GM18507 (cell line): ENCODE measurements around the gene MINK1.
"Not testable (repeated sequence)": the region's sequence is repeated elsewhere in the genome, so short reads cannot be mapped to it uniquely, and the experiment has no call there.

ENCODE experiments used
- DNase-seq: peaks from one replicate; pipeline ENCODE4 v3.0.0; 2011; ENCODE audit warnings: low read depth; ENCODE audit not compliant: insufficient read length; ENCODE audit errors: extremely low spot score
- FAIRE-seq: peaks from 2 replicates; lab custom pipeline; 2011; peaks lifted over from hg19 to GRCh38; lab: Jason Lieb, UNC

MINK1 gene

DNA sequence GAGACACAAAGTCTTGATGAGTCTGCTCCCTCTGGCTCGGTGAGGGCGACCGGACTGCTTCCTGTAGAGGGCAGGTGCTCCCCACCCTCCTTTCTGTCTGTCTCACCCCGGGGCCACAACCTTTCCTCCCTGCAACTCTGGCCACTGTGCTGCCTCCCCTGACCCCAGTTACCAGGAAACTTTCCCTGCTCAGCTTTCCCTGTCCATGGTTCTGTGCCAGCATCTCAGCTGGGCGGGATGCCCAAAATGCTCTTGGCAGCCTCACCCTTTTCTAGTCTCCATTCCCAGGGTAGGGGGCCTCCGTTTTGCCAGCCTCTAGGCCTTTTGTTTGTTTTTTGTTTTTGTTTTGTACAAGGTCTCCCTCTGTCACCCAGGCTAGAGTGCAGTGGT lies 24.8 kb upstream of the MINK1 start:
- FAIRE-seq = no peak
- DNase-seq = no peak

DNA sequence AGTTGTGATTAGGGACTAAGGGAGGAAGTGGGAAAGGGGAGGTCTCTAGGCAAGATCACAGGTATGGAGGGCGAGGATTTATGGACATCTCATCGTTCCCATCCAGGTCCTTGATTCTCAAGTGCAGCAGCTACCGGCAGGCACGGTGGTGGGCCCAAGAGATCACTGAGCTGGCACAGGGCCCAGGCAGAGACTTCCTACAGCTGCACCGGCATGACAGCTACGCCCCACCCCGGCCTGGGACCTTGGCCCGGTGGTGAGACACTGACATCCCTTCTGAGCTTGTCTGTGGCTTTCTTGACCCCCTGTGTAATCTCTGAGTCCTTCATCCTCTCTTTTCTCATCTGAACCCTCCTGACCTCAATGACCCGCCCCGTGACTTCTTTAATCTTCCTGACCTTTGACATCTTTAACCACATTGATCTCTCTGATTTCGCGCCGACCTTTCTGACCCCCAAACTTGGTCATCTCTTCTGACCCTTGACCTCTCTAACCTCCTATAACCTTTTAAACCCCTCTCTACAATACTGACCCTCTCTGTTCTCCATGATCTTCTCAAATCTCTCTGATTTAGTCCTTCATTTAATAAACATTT lies 22.3 kb upstream of the MINK1 start:
- FAIRE-seq (no peak), DNase-seq (no peak)

DNA sequence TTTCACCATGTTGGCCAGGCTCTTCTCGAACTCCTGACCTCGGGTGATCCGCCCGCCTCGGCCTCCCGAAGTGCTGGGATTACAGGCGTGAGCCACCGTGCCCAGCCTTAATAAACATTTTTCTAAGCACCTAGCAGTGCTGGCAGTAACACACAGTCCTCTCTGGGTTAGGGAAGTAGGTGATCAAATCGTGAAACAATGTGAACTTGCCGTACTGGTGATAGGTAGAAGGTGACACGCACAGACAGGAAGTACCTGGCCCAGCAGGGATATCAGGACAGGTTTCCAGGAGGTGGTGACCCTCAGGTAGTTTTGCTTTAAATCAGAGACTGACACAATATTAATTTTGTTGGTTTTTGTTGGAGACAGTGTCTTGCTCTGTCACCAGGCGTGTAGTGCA lies 21.7 kb upstream of the MINK1 start:
- no peak for FAIRE-seq
- DNase-seq = no peak

DNA sequence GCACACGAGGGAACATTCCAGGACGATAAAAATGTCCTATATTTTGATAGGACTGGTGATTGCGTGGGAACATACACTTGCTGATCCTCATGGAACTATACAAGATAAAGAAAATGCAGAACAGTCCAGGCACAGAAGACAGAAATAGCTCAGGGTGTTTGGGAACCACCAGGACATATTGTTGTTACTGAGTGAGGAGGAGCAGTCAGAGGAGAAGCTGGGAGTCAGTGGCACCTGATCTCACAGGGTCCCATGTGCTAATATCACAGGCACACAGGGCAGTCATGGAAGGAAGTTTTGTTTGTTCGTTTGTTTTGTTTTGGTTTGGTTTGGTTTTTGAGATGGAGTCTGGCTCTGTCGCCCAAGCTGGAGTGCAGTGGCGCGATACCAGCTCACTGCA lies 20.4 kb upstream of the MINK1 start:
- no peak for FAIRE-seq
- no peak for DNase-seq

DNA sequence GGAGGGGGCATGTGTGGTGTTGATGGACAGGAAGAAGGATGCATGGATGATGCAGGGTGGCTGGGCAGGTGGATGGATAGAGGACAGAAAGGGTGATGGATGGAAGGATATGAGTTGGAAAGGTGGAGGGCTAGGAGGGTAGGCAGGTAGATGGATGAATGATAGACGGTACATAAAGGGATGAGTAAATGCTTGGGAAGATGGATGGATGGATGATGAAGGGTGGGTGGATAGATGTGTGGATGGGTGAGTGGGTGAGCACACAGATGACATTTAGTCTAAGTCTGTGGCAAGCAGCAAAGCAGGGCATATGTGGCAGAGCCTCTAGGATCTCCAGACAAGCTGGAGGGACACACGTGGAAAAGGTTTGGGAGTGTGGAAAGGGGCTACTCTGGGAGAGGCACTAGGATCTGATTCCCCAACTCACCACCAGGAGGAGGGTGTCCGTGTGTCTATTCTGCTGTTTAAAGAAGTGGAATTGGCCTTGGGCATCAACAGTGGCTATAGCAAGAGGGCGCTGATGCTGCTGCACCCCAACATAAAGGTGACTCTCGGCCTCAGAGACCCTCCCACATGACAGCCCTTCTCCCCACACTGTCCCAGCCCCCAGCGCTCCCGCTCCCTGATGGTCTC lies 18.0 kb upstream of the MINK1 start:
- DNase-seq (no peak), FAIRE-seq (no peak)

DNA sequence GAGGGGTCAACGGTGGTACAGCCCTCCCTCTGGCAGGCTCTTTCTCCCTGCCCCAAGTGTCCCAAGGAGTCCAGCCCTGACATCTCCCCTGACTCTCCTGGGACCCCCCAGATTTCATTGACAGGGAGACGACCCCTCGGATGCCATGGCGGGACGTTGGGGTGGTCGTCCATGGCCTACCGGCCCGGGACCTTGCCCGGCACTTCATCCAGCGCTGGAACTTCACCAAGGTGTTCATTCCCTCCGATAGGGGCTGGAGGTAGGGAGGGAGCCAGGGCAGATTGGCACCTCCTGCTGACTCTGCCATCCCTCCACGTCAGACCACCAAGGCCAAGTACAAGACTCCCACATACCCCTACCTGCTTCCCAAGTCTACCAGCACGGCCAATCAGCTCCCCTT lies 16.3 kb upstream of the MINK1 start:
- FAIRE-seq = no peak
- no peak for DNase-seq

DNA sequence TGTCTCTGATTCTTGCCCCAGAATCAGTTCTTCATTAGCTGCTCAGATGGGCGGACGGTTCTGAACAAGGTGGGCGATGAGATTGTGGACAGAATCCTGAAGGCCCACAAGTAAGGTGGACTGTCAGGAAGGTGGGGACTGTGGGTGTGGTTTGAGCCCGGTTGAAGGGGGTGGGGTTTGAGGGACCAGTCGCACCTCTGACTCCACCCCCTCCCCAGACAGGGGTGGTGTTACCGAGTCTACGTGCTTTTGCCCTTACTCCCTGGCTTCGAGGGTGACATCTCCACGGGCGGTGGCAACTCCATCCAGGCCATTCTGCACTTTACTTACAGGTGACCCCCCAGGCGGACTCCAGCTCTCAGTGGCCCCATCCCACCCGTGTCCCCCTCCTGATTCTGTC lies 14.9 kb upstream of the MINK1 start:
- FAIRE-seq (no peak), DNase-seq (no peak)

DNA sequence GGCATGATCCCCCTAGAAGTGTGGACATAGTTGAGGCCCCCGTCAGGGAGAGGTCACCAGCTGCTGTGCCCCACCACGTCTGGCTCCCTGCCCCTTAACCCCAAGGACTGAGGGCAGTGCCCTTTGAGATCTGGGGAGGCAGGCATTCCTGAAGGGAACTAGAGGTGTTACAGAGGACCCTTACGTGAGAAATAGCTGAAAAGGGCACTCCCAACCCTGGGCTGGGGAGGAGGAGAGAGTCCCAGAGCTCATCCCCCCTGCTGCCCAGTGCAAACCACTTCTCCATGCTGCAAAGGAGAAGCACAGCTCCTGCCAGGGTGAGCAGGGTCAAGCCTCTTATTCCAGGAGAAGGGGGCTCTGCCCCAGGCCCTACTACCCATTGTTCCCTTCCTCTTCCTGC lies 10.3 kb upstream of the MINK1 start:
- FAIRE-seq = no peak

DNA sequence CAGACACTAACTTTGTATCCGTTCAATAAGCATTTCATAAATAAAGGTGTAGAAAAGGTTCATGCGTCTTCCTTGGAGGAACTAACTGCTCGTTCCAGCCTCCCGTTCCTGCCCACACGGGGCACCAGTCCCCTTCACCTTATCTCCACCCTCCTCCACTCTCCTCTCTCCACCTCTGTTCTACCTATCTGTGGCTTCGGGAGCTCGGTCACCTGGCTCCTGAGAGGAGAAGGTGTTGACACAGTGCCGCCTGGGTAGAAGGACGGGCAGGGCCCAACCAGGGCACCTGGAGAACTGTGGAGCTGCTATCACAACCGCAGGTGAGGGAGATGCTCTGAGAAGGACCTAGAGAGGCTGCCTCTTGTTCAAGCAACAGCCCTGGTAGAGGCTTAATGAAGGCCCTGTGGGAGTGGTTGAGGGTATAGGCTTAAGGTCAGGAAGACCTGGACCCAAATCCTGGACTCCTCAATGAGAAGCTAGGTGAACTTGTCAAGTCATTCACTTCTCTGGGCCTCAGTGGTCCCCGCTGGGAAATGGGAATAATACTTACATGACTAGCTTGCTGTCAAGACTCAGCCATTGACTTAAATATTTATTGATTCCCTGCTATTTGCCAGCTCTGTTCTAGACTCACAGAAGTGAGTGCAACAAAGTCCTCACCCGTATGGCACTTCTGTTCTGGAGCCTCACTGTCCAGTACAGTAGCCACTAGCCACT lies 9.6 kb upstream of the MINK1 start:
- DNase-seq (no peak), FAIRE-seq (no peak)

More for the DNA sequence above, 10.3 kb upstream of the MINK1 start:
- DNase-seq = no peak

DNA sequence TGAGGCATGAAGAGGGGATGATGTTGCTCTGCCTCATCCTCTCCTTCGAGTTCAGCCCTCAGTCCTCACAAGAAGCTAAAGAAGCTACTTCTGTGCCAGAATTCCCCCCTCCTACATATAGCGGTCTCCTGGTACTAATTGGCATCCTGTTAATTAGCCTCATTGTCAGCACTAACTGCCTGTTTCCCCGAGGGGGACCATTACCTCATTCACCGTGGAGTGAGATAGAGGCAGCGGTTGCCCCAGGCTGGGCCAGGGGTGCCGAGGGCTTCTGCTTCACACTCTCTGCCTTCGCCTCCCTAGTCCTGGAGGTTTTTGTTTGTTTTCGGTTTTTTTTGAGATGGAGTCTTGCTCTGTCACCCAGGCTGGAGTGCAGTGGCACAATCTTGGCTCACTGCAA lies 5.7 kb upstream of the MINK1 start:
- no peak for FAIRE-seq
- DNase-seq = no peak

DNA sequence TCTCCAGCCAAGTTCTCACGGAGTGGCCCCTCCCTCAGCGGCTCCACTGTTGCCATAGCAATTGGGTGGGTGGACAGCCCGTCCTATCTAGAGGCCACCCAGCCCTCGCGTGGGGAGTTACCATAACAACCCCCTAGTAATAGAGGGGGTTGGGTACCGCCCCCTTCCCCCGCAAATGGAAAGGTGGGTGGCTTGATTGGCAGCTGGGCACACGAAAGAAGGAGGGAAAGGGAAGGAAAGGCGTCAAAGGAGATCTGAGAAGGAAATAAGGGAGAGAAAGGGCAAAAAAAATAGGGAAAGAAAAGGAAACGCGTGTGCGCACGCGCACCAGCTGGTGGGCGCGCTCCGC lies 337 bp upstream of the MINK1 start:
- not testable (repeated sequence) for DNase-seq, FAIRE-seq

DNA sequence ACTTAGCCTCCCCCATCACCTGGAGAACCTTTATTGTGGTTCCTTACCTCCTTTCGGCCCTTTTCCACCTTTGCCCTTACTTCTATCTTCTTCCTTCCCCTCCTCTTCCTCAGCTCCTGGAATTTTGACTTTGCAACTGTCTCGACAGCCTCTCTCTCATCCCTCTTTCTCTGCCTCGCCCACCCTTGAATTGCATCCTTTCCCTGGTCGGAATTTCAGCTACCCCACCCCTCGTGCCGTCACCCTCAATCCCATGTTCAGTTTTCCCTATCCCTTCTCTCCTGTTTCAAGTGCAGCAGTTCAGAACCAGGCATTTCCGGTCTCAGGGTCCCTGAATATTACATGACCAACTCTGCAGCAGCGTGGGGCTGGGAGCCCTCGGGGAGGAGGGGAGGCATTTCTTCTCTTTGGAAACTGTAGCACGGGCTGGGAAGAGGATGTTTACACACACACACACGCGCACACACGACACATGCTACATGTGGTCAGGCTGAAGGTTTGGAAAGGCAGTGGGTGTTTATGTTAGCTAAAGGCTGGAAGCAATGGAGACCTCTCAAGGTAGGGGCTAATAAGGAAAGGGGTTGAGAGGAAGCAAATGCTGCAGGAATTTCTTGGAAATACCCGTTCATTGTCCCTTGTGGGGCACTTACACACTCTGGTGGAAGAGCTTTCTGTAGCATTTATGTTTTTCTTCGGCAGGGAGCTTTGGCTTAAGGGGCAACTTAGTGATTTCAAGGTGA lies 971 bp downstream of the MINK1 start:
- no peak for DNase-seq
- FAIRE-seq = no peak

DNA sequence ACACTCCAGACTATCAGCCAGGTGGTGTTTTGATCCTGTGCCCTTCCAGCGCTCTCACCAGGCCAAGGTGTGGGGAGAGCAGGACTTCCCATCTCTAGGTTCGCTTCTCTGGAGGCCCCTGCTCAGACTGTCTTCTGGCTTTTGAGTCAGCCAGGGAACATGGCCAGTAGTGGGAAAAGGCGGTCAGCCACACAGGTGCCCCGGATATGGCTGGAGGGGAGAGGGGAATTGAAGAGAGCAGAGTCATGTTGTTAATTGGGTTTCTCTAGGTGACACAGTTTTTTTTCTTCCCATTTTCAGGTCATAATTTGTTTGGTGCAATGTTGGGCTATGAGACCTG lies 1.5 kb downstream of the MINK1 start:
- FAIRE-seq (no peak), DNase-seq (no peak)

DNA sequence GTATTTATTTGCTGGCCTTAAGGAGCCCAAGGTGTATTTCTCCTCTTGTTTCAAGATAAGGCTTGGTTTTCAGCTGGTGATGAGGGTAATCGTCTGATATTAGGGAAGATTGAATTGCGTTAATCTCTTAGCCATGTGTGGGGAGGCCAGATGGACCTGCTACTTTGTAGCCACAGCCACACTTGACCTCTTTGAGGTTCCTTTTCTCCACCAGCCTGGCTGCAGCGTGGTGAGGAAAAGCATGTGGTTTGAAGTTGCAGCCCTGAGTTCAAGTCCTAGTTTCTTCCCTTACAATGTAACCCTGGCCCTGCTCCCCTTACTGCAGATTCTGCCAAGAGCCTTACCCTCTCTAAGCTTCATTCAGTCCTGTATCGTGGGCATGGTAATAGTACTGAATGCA lies 3.1 kb downstream of the MINK1 start:
- no peak for FAIRE-seq
- DNase-seq = no peak

DNA sequence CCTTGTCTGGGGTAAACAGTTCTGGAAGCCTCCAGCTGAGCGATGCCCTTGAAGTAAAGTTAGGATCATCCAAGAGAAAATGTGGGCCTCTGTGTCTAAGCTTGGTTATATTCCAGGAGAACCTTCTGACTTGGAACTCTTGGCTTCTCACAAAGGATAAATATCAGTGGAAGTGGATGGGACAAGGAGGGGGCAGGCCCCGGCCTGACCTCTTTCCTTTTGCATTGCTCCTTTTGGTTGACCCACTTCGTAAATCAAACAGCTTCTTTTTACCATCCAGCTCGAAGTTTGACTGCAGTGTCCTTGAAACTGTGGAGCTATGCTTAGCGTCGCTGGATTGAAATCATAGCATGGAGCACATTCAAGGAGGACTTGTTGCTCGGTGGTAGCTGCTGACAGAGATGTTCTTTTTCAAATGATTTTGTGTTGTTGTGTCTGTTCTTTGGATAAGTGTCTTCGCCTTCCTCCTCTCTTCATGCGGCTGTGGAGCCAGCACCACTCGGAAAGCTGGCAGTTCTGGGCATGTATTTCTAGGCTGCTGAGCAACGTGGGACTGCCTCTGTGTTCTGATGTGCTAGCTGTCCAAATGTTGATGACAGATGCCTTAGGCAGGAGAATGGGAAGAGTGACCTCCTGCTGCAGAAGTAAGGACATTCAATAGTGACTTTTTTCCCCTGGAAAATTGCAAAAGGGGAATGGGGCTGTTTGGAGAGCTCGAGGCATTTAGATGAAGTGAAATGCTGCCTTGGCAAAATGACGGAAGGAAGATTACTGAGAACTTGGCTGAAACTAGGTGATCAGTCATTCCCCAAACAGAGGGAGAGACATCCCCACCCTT lies 4.5 kb downstream of the MINK1 start:
- no peak for FAIRE-seq
- no peak for DNase-seq

DNA sequence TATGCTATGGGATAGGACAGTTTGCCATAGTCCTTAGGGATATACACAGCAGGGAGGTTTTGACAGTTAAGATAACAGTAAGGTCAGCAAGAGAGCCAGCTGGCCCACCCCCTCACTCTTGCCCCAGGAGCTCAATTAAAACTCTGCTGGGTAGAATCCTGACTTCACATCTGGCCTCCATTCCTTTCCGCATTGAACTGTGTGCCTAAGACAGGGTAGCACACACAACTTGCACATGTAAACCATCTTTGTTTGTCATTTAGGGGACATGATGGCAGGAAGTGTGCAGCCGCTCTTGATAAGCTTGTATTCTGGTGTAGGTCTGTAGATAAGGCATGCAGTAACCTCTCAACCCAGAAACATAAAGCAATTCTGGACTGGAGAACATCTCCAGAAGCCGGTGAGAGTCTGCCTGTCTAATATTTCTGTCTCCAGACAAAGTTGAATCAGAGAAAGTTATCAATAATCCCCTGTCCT lies 5.2 kb downstream of the MINK1 start:
- DNase-seq (no peak), FAIRE-seq (no peak)

DNA sequence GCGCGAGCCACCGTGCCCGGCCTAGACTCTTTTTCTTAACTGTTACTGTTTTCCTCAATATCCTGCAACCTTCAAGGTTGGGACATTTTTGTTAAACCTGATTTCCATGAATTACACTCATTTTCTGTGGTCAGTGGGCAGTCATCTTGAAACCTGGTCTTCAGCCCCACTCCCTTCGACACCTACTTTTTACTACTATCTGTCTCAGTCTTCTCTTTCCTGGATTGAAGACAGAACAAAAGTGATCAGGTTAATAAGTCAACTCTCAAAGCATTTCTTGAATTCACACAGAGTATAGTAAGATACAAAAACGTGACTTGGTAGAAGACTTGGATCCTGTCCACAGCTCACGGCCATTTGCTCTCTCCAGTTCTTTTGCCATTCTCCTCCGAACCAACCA lies 6.1 kb downstream of the MINK1 start:
- no peak for FAIRE-seq
- no peak for DNase-seq

DNA sequence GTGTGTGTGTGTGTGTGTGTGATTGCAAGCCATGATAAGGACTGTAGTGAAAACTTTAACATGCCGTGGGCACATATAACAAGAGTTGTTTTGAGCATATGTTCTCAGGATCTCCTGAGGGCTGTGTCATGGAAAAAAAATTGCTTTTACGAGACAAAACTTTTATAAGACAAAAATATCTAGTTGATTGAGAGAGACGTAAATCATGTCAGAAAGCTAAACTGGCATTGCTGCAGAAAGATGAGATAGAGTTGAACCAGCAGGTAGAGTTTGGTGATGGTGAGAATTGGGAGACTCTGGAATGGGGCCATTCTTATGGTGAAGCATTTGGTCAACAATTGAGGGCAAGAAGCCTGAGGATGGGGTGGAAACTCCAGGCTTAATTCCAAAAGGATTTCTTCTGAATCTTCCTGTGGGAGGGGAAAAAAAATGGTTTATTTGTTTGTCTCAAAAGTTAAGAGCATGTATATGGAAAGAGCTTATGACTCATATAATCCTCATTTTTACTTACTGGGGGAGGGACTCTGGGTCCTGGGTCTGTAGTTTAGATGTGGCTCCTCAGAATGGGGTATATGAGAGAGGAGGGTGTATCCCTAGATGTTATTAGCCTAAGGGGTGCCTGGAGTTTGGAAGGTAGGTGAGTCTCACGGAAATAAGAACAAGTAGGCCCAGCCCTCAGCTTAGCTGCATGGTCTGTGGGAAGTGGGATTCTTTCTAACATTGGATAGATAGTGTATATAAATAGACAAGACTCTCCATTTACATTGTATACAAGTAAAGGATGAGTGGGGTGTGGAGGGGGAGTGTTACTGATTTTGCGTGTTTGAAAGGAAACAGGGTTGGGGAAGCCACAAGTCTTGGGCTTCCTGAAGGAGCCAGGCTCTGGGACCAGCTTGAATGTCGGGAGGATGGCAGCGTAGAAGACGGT lies 7.1 kb downstream of the MINK1 start:
- DNase-seq (no peak), FAIRE-seq (no peak)

DNA sequence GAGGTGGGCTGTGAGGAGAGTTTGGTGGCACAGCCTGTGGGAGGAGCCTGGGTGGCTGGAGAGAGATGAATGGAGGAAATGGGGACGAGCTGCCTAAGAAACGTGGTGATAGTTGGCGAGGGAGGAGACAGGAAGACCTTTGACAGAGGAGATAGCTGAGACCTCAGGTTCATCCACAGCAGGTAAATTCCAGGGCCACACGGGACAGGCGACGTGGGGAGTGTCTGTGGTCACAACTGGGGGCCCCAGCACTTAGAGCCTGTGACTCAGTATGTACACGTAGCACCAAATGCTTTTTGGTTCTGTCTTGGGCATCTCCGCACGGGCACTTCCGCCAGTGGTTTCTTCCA lies 7.7 kb downstream of the MINK1 start:
- FAIRE-seq (no peak), DNase-seq (no peak)
